H9 (cell line): Measurements from ENCODE around the gene PRUNE2. TPM values are rescaled to one million over a fixed set of nuclear protein-coding genes. Genes with fewer than 3 reads are reported as not detected.

Experiments used
- DNase-seq: peaks from one replicate; pipeline ENCODE4 v3.0.0-alpha.2; 2017
- H2AFZ ChIP-seq: one replicate; pipeline ENCODE4 v1.6.1; 2013; ENCODE audit warnings: mild to moderate bottlenecking, low read length, control low read depth, moderate library complexity
- H2AK5ac ChIP-seq: 2 replicates; pipeline ENCODE4 v1.6.1; 2013; ENCODE audit warnings: low read length, control low read depth, mixed read lengths; ENCODE audit not compliant: insufficient read length
- H2BK120ac ChIP-seq: one replicate; pipeline ENCODE4 v1.6.1; 2013; ENCODE audit warnings: low read depth, mild to moderate bottlenecking, low read length, control low read depth, inconsistent platforms; ENCODE audit not compliant: poor library complexity, severe bottlenecking
- H2BK12ac ChIP-seq: 2 replicates; pipeline ENCODE4 v1.6.1; 2013; ENCODE audit warnings: low read length, control low read depth, mixed read lengths, low read depth; ENCODE audit not compliant: insufficient read length
- H2BK15ac ChIP-seq: 2 replicates; pipeline ENCODE4 v1.6.1; 2013; ENCODE audit warnings: low read depth, low read length, control low read depth
- H2BK20ac ChIP-seq: one replicate; pipeline ENCODE4 v1.6.1; 2013; ENCODE audit warnings: low read depth, mild to moderate bottlenecking, low read length, control low read depth, inconsistent platforms; ENCODE audit not compliant: poor library complexity, severe bottlenecking
- H2BK5ac ChIP-seq: 2 replicates; pipeline ENCODE4 v1.6.1; 2013; ENCODE audit warnings: low read length, control low read depth, mixed read lengths; ENCODE audit not compliant: insufficient read length
- H3K14ac ChIP-seq: 2 replicates; pipeline ENCODE4 v1.6.1; 2013; ENCODE audit warnings: low read length, control low read depth; ENCODE audit not compliant: insufficient read depth
- H3K18ac ChIP-seq: 2 replicates; pipeline ENCODE4 v1.6.1; 2013; ENCODE audit warnings: low read depth, mild to moderate bottlenecking, mixed read lengths, low read length, control low read depth; ENCODE audit not compliant: insufficient read length
- H3K23ac ChIP-seq: 2 replicates; pipeline ENCODE4 v1.6.1; 2013; ENCODE audit warnings: low read length, control low read depth, mixed read lengths, low read depth; ENCODE audit not compliant: insufficient read length
- H3K23me2 ChIP-seq: 2 replicates; pipeline ENCODE4 v1.6.1; 2013; ENCODE audit warnings: low read depth, mild to moderate bottlenecking, mixed read lengths, low read length, control low read depth; ENCODE audit not compliant: insufficient read length, poor library complexity, severe bottlenecking
- H3K27ac ChIP-seq: 2 replicates; pipeline ENCODE4 v1.5.1; 2013; ENCODE audit warnings: low read length, control low read depth, mixed read lengths, low read depth; ENCODE audit not compliant: insufficient read length
- H3K27me3 ChIP-seq: 2 replicates; pipeline ENCODE4 v1.6.1; 2013; ENCODE audit warnings: low read length, control low read depth, inconsistent platforms; ENCODE audit not compliant: insufficient read depth
- H3K4ac ChIP-seq: 2 replicates; pipeline ENCODE4 v1.6.1; 2013; ENCODE audit warnings: low read depth, mild to moderate bottlenecking, control low read depth, inconsistent platforms, low read length, moderate library complexity
- H3K4me1 ChIP-seq: 2 replicates; pipeline ENCODE4 v1.6.1; 2013; ENCODE audit warnings: low read length, control low read depth, inconsistent platforms; ENCODE audit not compliant: insufficient read depth
- H3K4me2 ChIP-seq: 2 replicates; pipeline ENCODE4 v1.6.1; 2013; ENCODE audit warnings: low read length, control low read depth, mixed read lengths; ENCODE audit not compliant: insufficient read length, insufficient read depth
- H3K56ac ChIP-seq: 2 replicates; pipeline ENCODE4 v1.6.1; 2013; ENCODE audit warnings: low read depth, mild to moderate bottlenecking, mixed read lengths, low read length, control low read depth; ENCODE audit not compliant: insufficient read length
- H3K79me1 ChIP-seq: 2 replicates; pipeline ENCODE4 v1.6.1; 2013; ENCODE audit warnings: low read depth, mild to moderate bottlenecking, moderate library complexity, low read length, control low read depth, inconsistent platforms; ENCODE audit not compliant: insufficient read depth, poor library complexity, severe bottlenecking
- H3K79me2 ChIP-seq: 2 replicates; pipeline ENCODE4 v1.6.1; 2013; ENCODE audit warnings: low read length, control low read depth, inconsistent platforms; ENCODE audit not compliant: insufficient read depth
- H3K9ac ChIP-seq: 2 replicates; pipeline ENCODE4 v1.6.1; 2013; ENCODE audit warnings: low read length, control low read depth, mixed read lengths; ENCODE audit not compliant: insufficient read length; ENCODE audit errors: extremely low read depth
- H3K9me3 ChIP-seq: one replicate; pipeline ENCODE4 v1.6.1; 2013; ENCODE audit warnings: low read depth, low read length, inconsistent platforms; ENCODE audit not compliant: control insufficient read depth
- H3T11ph ChIP-seq: one replicate; pipeline ENCODE4 v1.6.1; 2013; ENCODE audit warnings: mild to moderate bottlenecking, low read length, control low read depth, inconsistent platforms
- H4K20me1 ChIP-seq: one replicate; pipeline ENCODE4 v1.6.1; 2013; ENCODE audit not compliant: control insufficient read depth, insufficient read length, insufficient read depth
- H4K5ac ChIP-seq: 2 replicates; pipeline ENCODE4 v1.6.1; 2013; ENCODE audit warnings: low read depth, mild to moderate bottlenecking, mixed read lengths, low read length, control low read depth; ENCODE audit not compliant: insufficient read length
- H4K8ac ChIP-seq: replicated peaks from 2 replicates; pipeline ENCODE4 v1.6.1; 2013; ENCODE audit warnings: low read length, control low read depth, mixed read lengths, low read depth; ENCODE audit not compliant: insufficient read length
- H4K91ac ChIP-seq: 2 replicates; pipeline ENCODE4 v1.6.1; 2013; ENCODE audit warnings: low read depth, mild to moderate bottlenecking, moderate library complexity, mixed read lengths, low read length, control low read depth; ENCODE audit not compliant: insufficient read length
- H3K27ac Mint-ChIP-seq, 3 experiments: 2 replicates in 2 of 3; 3 replicates in 1 of 3; pipeline ENCODE4 v1.8.0; 2020 to 2021; ENCODE audit warnings: mixed read lengths in 3 of 3, mild to moderate bottlenecking in 1 of 3, moderate library complexity in 1 of 3
- H3K27me3 Mint-ChIP-seq: 2 replicates; pipeline ENCODE4 v1.8.0; 2021; ENCODE audit warnings: low read depth, mild to moderate bottlenecking, moderate library complexity, mixed read lengths
- H3K36me3 Mint-ChIP-seq, 3 experiments: 2 replicates in 2 of 3; 3 replicates in 1 of 3; pipeline ENCODE4 v1.8.0; 2020 to 2021; ENCODE audit warnings: low read depth in 3 of 3, mixed read lengths in 3 of 3; ENCODE audit not compliant: insufficient read depth in 1 of 3
- H3K4me1 Mint-ChIP-seq, 2 experiments: 2 replicates each; pipeline ENCODE4 v1.8.0; 2020; ENCODE audit warnings: mixed read lengths in 2 of 2
- H3K4me3 Mint-ChIP-seq, 2 experiments: 2 replicates in 1 of 2; 3 replicates in 1 of 2; pipeline ENCODE4 v1.8.0; 2020 to 2021; ENCODE audit warnings: mild to moderate bottlenecking in 2 of 2, mixed read lengths in 2 of 2, moderate library complexity in 1 of 2
- H3K9me3 Mint-ChIP-seq, 2 experiments: 2 replicates in 1 of 2; 3 replicates in 1 of 2; pipeline ENCODE4 v1.8.0; 2020; ENCODE audit warnings: mild to moderate bottlenecking in 2 of 2, mixed read lengths in 2 of 2, moderate library complexity in 1 of 2
- CTCF ChIP-seq: fragments of 200-600 bp; sonication (generic); conservative IDR thresholded peaks from 3 replicates; pipeline ENCODE4 v1.8.0; 2021; ENCODE audit warnings: antibody characterized with exemption, mild to moderate bottlenecking
- WGBS: extraction: QIAGEN DNeasy Blood & Tissue Kit; methylation state at CpG from one replicate; pipeline ENCODE4 v1.1.7; 2013; ENCODE audit warnings: missing lambda C conversion rate, low lambda C conversion rate, mixed read lengths; ENCODE audit not compliant: insufficient read length; ENCODE audit errors: extremely low coverage; 5-methylcytosine and 5-hydroxymethylcytosine counted together
- total RNA-seq: library from RNA; stranded (reverse); gene quantifications from 2 replicates; pipeline ENCODE4 v1.2.1, GENCODE V29; 2021

PRUNE2 gene
- total RNA-seq, 1 experiment from 2014 or later: 12.1 TPM

GRCh38 chr9:76600007-76600615 lies 305.8 kb downstream of the PRUNE2 start:
- WGBS: no CpG with 5 or more reads among the region's 2 CpGs
- no peaks in the 10 kb centered on the region for H3K9me3 ChIP-seq
- TF ChIP-seq CTCF: no peak
- H4K5ac ChIP-seq: no peak overlapping the region
- no peak overlapping the region for H3K27ac ChIP-seq
- no peak overlapping the region for H3K4ac ChIP-seq
- H3K9ac ChIP-seq: no peak overlapping the region
- H3K23ac ChIP-seq: no peak overlapping the region
- no peaks in the 10 kb centered on the region for H3K79me2 ChIP-seq
- H2AK5ac ChIP-seq: no peak overlapping the region
- H2AFZ ChIP-seq: no peak overlapping the region
- H4K91ac ChIP-seq: no peak overlapping the region
- H2BK15ac ChIP-seq: no peak overlapping the region
- Mint-ChIP-seq H3K4me3 (no peak overlapping the region), H3K27me3 (no peaks in the 10 kb centered on the region; the same call in 1 of the 2 replicates), H3K36me3 (peaks cover 0 to 1% (median 0%) of the 10 kb centered on the region in 3 experiments; a peak in 1 of 7 replicates), H3K27ac (no peak overlapping the region; a peak in 1 of 7 replicates), H3K9me3 (no peaks in the 10 kb centered on the region), H3K4me1 (peaks cover 23 to 28% of the 10 kb centered on the region in 2 experiments)
- H3T11ph ChIP-seq: no peak overlapping the region
- no peaks in the 10 kb centered on the region for H3K23me2 ChIP-seq
- H2BK5ac ChIP-seq: no peak overlapping the region
- no peak overlapping the region for H2BK120ac ChIP-seq
- H3K4me1 ChIP-seq: peaks cover 5% of the 10 kb centered on the region; the same call in 1 of the 2 replicates
- H4K20me1 ChIP-seq: no peaks in the 10 kb centered on the region
- no peak overlapping the region for H3K18ac ChIP-seq
- DNase-seq: no peak
- no peak overlapping the region for H4K8ac ChIP-seq
- H3K4me2 ChIP-seq: no peak overlapping the region
- H2BK20ac ChIP-seq: no peak overlapping the region
- H3K14ac ChIP-seq: no peak overlapping the region
- no peaks in the 10 kb centered on the region for H3K27me3 ChIP-seq
- H3K79me1 ChIP-seq: no peaks in the 10 kb centered on the region
- no peak overlapping the region for H2BK12ac ChIP-seq
- H3K56ac ChIP-seq: no peak overlapping the region
